GM19238 (cell line): Measurements from ENCODE around the gene FSTL4.

ENCODE experiments used
- DNase-seq: peaks from one replicate; pipeline ENCODE4 v3.0.0; 2011; ENCODE audit warnings: low spot score; ENCODE audit not compliant: insufficient read length

Gene FSTL4

GRCh38 chr5:133387621-133388020 lies 224.7 kb downstream of the FSTL4 start:
- no peak for DNase-seq

- DNase-seq: no peak
These were observed 225.2 kb downstream of the FSTL4 start for GRCh38 chr5:133387091-133387490.

- DNase-seq: no peak
These were observed 225.7 kb downstream of the FSTL4 start for GRCh38 chr5:133386662-133387061.

GRCh38 chr5:133385346-133385745 lies 227.0 kb downstream of the FSTL4 start:
- no peak for DNase-seq

- no peak for DNase-seq
These were observed 227.4 kb downstream of the FSTL4 start for GRCh38 chr5:133384903-133385302.

- DNase-seq: no peak
These were observed 228.1 kb downstream of the FSTL4 start for GRCh38 chr5:133384120-133384855.

GRCh38 chr5:133383580-133383939 lies 228.8 kb downstream of the FSTL4 start:
- DNase-seq: no peak

GRCh38 chr5:133382661-133383579 lies 229.4 kb downstream of the FSTL4 start:
- DNase-seq: no peak

GRCh38 chr5:133381571-133382365 lies 230.6 kb downstream of the FSTL4 start:
- no peak for DNase-seq

- no peak for DNase-seq
These were observed 231.3 kb downstream of the FSTL4 start for GRCh38 chr5:133381041-133381440.

GRCh38 chr5:133377736-133378135 lies 234.6 kb downstream of the FSTL4 start:
- DNase-seq: no peak

- DNase-seq: no peak
These were observed 235.4 kb downstream of the FSTL4 start for GRCh38 chr5:133376986-133377385.

GRCh38 chr5:133373121-133373870 lies 239.0 kb downstream of the FSTL4 start:
- no peak for DNase-seq

GRCh38 chr5:133372293-133372937 lies 239.9 kb downstream of the FSTL4 start:
- no peak for DNase-seq

- no peak for DNase-seq
These were observed 240.8 kb downstream of the FSTL4 start for GRCh38 chr5:133371371-133372155.

GRCh38 chr5:133370904-133371303 lies 241.4 kb downstream of the FSTL4 start:
- DNase-seq: no peak

- no peak for DNase-seq
These were observed 242.1 kb downstream of the FSTL4 start for GRCh38 chr5:133370036-133370831.

- DNase-seq: no peak
These were observed 243.2 kb downstream of the FSTL4 start for GRCh38 chr5:133368916-133369783.
